ENCODE data around the gene MEP1A.

DNA sequence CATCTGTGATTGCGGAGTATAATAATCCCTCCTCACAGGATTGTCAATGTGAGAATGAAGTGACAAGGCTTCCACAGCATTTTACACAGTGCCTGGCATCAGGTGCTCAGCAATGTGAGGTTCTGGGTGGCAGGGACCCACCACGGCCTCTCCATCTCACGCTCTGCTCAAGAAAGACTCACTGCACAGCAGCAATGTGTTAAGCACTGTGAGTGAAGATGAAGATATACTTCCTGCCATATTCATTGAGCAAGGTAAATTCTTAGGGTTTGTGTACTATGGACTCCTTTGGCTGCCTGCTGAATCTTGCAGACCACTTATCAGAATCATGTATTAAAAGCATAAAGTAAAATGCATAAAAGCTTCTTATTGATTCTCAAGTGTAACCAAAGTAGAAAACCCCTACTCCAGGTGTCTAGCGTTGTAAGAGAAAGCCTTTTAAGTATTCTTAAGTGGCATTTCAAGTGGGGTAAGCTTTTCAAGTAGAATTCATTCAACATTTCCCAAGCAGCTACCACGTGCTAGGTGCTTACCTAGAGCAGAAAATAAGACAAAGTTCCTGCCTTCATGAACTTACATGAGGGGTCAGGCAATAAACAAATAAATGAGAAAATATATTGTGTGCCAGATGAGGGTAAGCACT is 17.0 kb upstream of the MEP1A start:
- no peak for TF ChIP-seq POLR2A (IDR thresholded peaks at IDR 0.05)
- TF ChIP-seq, protein P1, sequence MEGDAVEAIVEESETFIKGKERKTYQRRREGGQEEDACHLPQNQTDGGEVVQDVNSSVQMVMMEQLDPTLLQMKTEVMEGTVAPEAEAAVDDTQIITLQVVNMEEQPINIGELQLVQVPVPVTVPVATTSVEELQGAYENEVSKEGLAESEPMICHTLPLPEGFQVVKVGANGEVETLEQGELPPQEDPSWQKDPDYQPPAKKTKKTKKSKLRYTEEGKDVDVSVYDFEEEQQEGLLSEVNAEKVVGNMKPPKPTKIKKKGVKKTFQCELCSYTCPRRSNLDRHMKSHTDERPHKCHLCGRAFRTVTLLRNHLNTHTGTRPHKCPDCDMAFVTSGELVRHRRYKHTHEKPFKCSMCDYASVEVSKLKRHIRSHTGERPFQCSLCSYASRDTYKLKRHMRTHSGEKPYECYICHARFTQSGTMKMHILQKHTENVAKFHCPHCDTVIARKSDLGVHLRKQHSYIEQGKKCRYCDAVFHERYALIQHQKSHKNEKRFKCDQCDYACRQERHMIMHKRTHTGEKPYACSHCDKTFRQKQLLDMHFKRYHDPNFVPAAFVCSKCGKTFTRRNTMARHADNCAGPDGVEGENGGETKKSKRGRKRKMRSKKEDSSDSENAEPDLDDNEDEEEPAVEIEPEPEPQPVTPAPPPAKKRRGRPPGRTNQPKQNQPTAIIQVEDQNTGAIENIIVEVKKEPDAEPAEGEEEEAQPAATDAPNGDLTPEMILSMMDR (IDR thresholded peaks at IDR 0.05): no peak

All from prostate gland (tissue), 2 donors.